ENCODE results near the gene KCNQ1. TPM values are rescaled to one million over a fixed set of nuclear protein-coding genes. Genes with fewer than 3 reads are reported as not detected.

The KCNQ1 gene
- total RNA-seq = 1.6 TPM

GRCh38 chr11:2444821-2445745 is at the start of gene KCNQ1:
Gene KCNQ1, plus strand, starts transcription at chr11:2445008. Its CDS starts 91 bp downstream, at chr11:2445099.

GRCh38 chr11:2400069-2400761 is 44.6 kb upstream of the KCNQ1 start, which contains the start of gene TSSC4:
Gene TSSC4, plus strand, starts transcription at chr11:2400750. Its CDS starts 1,884 bp downstream, at chr11:2402634.

GRCh38 chr11:2443881-2444820 is 657 bp upstream of the KCNQ1 start, which contains the start of gene TRPM5:
Gene TRPM5, minus strand, starts transcription at chr11:2444514. Its CDS starts 21,478 bp downstream, at chr11:2423036.

GRCh38 chr11:2699531-2700414 is 255.0 kb downstream of the KCNQ1 start, which contains the start of gene KCNQ1OT1:
Gene KCNQ1OT1, minus strand, starts transcription at chr11:2699994.

GRCh38 chr11:2885678-2886081 is 440.9 kb downstream of the KCNQ1 start, which contains the start of gene CDKN1C:
Gene CDKN1C, minus strand, starts transcription at chr11:2885775. Its CDS starts 319 bp downstream, at chr11:2885456.

Other genes starting within 250 kb of the KCNQ1 start
- gene ASCL2, start 174.4 kb upstream of the KCNQ1 start, total RNA-seq = 0.82 TPM
- gene C11orf21, start 143.1 kb upstream of the KCNQ1 start, total RNA-seq = 1.3 TPM
- 3.3 TPM for gene TSPAN32, start 143.0 kb upstream of the KCNQ1 start, total RNA-seq
- 321 TPM for gene CD81, start 67.7 kb upstream of the KCNQ1 start, total RNA-seq
- 24.1 TPM for gene TSSC4, start 44.3 kb upstream of the KCNQ1 start, total RNA-seq
- 0.11 TPM for gene TRPM5, start 494 bp upstream of the KCNQ1 start, total RNA-seq